Esophagus muscularis mucosa (tissue), 4 donors: ENCODE data around the gene HSPA6. TPM values are rescaled to one million over a fixed set of nuclear protein-coding genes. Genes with fewer than 3 reads are reported as not detected.
"Not testable (repeated sequence)": the region's sequence is repeated elsewhere in the genome, so short reads cannot be mapped to it uniquely, and the experiment has no call there.

Experiments
- DNase-seq: peaks from one replicate; pipeline ENCODE4 v3.0.0-alpha.2; 2017; ENCODE audit errors: extremely low spot score
- H3K27ac ChIP-seq, 4 donors: fragments of 200-600 bp; sonication (generic); replicated peaks in 1 of 4; 1 replicate in 3 of 4; 2 replicates in 1 of 4; pipeline ENCODE4 v1.5.1; 2016 to 2019; ENCODE audit warnings: mild to moderate bottlenecking in 1 of 4
- H3K27me3 ChIP-seq, 4 donors: fragments of 200-600 bp; sonication (generic); one replicate each; pipeline versions ENCODE4 v1.5.1 to v1.6.0; 2016 to 2019
- H3K36me3 ChIP-seq, 4 donors: fragments of 200-600 bp; sonication (generic); one replicate each; pipeline ENCODE4 v1.5.1; 2016 to 2019
- H3K4me1 ChIP-seq, 4 donors: fragments of 200-600 bp; sonication (generic); one replicate each; pipeline ENCODE4 v1.5.1; 2016 to 2019
- H3K4me3 ChIP-seq, 4 donors: fragments of 200-600 bp; sonication (generic); 1 replicate in 2 of 4; 2 replicates in 2 of 4; pipeline ENCODE4 v1.5.1; 2016 to 2019; ENCODE audit warnings: mild to moderate bottlenecking in 4 of 4, moderate library complexity in 1 of 4
- H3K9me3 ChIP-seq, 4 donors: fragments of 200-600 bp; sonication (generic); 1 replicate in 3 of 4; 2 replicates in 1 of 4; pipeline ENCODE4 v1.5.1; 2016 to 2019
- EP300 ChIP-seq: sonication (generic); formaldehyde crosslinking; IDR thresholded peaks from one replicate; pipeline ENCODE4 v1.6.1; 2017; ENCODE audit warnings: antibody characterized with exemption
- POLR2A ChIP-seq: fragments of 450-650 bp; IDR thresholded peaks from one replicate; pipeline ENCODE4 v1.6.1; 2017; ENCODE audit warnings: antibody characterized with exemption, moderate library complexity, mild to moderate bottlenecking, low read depth
- POLR2AphosphoS5 ChIP-seq, 2 donors: sonication (generic); formaldehyde crosslinking; IDR thresholded peaks; one replicate each; pipeline ENCODE4 v1.6.1; 2017; ENCODE audit warnings: antibody characterized with exemption in 2 of 2
- WGBS: methylation state at CpG from one replicate; pipeline ENCODE4 v1.1.5; 2018; 5-methylcytosine and 5-hydroxymethylcytosine counted together
- intact Hi-C: fragments of 100-400 bp; cut with DNase I; formaldehyde crosslinking; loops from one replicate; pipeline ENCODE4 v1.15.1; 2023
- total RNA-seq, 4 donors: library from RNA; depleted of rRNA; stranded (reverse); fragments of >200 nt; gene quantifications; one replicate each; pipeline versions ENCODE4 v1.1.0 to v1.2.1, GENCODE V29; 2016
- TF ChIP-seq, protein P1 (sequence below), 3 experiments: fragments of 200-600 bp in 2 of 3; fragments of 450-650 bp in 1 of 3; sonication (generic) in 2 of 3; IDR thresholded peaks; one replicate each; pipeline ENCODE4 v1.5.1; 2017 to 2019; ENCODE audit warnings: antibody characterized with exemption in 3 of 3, mild to moderate bottlenecking in 2 of 3, moderate library complexity in 1 of 3

HSPA6 gene
- total RNA-seq, 4 donors from 2014 or later: 1.8 to 6.5 (median 3.3) TPM

DNA sequence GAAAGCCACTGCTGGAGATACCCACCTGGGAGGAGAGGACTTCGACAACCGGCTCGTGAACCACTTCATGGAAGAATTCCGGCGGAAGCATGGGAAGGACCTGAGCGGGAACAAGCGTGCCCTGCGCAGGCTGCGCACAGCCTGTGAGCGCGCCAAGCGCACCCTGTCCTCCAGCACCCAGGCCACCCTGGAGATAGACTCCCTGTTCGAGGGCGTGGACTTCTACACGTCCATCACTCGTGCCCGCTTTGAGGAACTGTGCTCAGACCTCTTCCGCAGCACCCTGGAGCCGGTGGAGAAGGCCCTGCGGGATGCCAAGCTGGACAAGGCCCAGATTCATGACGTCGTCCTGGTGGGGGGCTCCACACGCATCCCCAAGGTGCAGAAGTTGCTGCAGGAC lies 981 bp downstream of the HSPA6 start:
- intact Hi-C loops, H3K36me3 ChIP-seq, H3K9me3 ChIP-seq, H3K27me3 ChIP-seq, DNase-seq: not testable (repeated sequence)
- Histone ChIP-seq H3K4me3 (peak overlapping the region; percentile 66 to 84 (median 78)), H3K27ac (peak overlapping the region in 3 of 4 donors; percentile 66 to 85 (median 85)), H3K4me1 (peaks cover 6 to 15% (median 8%) of the 10 kb centered on the region in 4 donors)
- no CpG with 5 or more reads among the region's 23 CpGs for WGBS

- H3K27ac ChIP-seq, intact Hi-C loops, DNase-seq, H3K36me3 ChIP-seq, H3K9me3 ChIP-seq, H3K27me3 ChIP-seq, H3K4me3 ChIP-seq: not testable (repeated sequence)
- 83% methylated on average over 7 of the region's 7 CpGs for WGBS
- H3K4me1 ChIP-seq: peaks cover 6 to 15% (median 8%) of the 10 kb centered on the region in 4 donors
Measured at GRCh38 chr1:161525918-161526317, 1.6 kb downstream of the HSPA6 start.

GRCh38 chr1:161528550-161528949 lies 4.2 kb downstream of the HSPA6 start:
- H3K36me3 ChIP-seq, H3K27me3 ChIP-seq, H3K27ac ChIP-seq, DNase-seq, H3K4me3 ChIP-seq, H3K9me3 ChIP-seq, intact Hi-C loops: not testable (repeated sequence)
- WGBS: 19% methylated on average over 3 of the region's 3 CpGs
- H3K4me1 ChIP-seq: peaks cover 8 to 30% (median 20%) of the 10 kb centered on the region in 4 donors

DNA sequence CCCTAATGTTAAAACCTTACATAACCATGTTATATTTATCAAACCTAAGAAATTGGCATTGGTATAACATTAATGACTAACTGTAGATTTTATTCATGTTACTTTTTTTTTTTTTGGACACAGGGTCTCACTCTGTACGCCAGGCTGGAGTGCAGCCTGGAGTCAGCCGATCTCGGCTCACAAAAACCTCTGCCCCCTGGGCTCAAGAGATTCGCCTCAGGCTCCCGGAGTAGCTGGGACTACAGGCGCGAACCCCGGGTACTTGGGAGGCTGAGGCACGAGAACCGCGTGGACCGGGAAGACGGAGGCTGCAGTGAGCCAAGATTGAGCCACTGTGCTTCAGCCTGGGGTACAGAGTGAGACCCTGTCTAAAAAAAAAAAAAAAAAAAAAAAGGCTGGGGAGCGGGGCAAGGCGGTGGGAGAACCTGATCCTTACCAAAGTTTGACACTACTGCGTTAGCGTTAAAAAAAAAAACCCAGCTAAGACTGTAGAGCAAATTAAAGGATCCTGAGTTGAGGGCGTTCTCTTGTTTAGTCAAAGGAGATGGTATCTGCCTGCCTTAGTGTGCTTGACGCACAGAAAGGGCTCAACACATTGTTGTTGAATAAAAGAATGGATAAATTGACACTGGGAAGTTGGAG lies 5.2 kb downstream of the HSPA6 start:
- H3K27me3 ChIP-seq, intact Hi-C loops, DNase-seq, H3K9me3 ChIP-seq, H3K36me3 ChIP-seq: not testable (repeated sequence)
- H3K27ac ChIP-seq: peak overlapping the region in 3 of 4 donors; percentile 82 to 93 (median 89)
- 39% methylated on average over 19 of the region's 19 CpGs for WGBS
- H3K4me1 ChIP-seq: peaks cover 8 to 30% (median 20%) of the 10 kb centered on the region in 4 donors
- H3K4me3 ChIP-seq: peak overlapping the region; percentile 63 to 76 (median 68)

GRCh38 chr1:161530158-161530557 lies 5.8 kb downstream of the HSPA6 start:
- H3K36me3 ChIP-seq, intact Hi-C loops, H3K27me3 ChIP-seq, H3K9me3 ChIP-seq, DNase-seq: not testable (repeated sequence)
- peak in 1 of 2 donors; percentile 50 for TF ChIP-seq POLR2AphosphoS5 (IDR thresholded peaks at IDR 0.05)
- H3K4me3 ChIP-seq: peak overlapping the region; percentile 63 to 76 (median 68)
- peaks cover 5 to 26% (median 16%) of the 10 kb centered on the region in 4 donors for H3K4me1 ChIP-seq
- 0% methylated on average over 12 of the region's 13 CpGs for WGBS
- peak overlapping the region; percentile 80 to 93 (median 86) for H3K27ac ChIP-seq

GRCh38 chr1:161530671-161531641 lies 6.6 kb downstream of the HSPA6 start:
- TF ChIP-seq POLR2AphosphoS5 (IDR thresholded peaks at IDR 0.05): peak in 1 of 2 donors; percentile 64
- Histone ChIP-seq H3K4me3 (peak overlapping the region; percentile 63 to 76 (median 68)), H3K27ac (peak overlapping the region; percentile 80 to 93 (median 86)), H3K4me1 (peaks cover 4 to 23% (median 14%) of the 10 kb centered on the region in 4 donors)
- H3K27me3 ChIP-seq, H3K9me3 ChIP-seq, intact Hi-C loops, H3K36me3 ChIP-seq: not testable (repeated sequence)
- WGBS: 1% methylated on average over 27 of the region's 56 CpGs
- peak; percentile 96 for DNase-seq

DNA sequence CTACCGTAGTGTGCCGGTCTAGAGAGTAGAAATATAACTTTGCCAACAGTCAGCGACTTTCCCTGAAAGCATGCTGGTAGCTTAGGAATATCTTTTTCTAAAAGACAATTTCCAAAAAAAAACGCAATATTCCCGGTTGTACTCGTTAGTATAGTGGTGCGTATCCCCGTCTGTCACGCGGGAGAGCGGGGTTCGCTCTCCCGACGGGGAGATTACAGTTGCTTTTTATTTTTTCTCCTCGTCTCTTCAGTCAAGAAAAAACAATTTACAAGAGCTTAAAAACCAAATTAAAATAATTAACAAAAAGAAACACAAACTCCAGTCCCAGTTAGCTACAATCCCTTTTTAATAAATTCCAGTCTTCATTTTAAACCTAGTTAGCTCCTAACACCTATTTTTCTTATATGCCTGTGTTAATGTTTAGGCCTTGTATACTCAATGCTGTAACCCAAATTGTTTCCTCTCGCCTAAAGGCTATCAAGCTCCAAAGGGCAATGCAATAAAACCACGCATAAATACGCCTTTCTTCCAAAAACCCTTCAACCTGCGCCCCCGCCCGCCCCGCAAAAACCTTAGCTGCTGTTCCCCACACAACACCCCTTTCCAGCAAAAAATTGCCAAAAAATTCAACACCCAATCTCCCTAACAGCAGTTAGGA lies 7.8 kb downstream of the HSPA6 start:
- peak overlapping the region in 3 of 4 donors; percentile 33 to 46 (median 34) for H3K27ac ChIP-seq
- H3K36me3 ChIP-seq: no peaks in the 10 kb centered on the region
- WGBS: 74% methylated on average over 22 of the region's 22 CpGs
- peaks cover 4 to 23% (median 14%) of the 10 kb centered on the region in 4 donors for H3K4me1 ChIP-seq
- peak overlapping the region; percentile 63 to 76 (median 68) for H3K4me3 ChIP-seq
- no peaks in the 10 kb centered on the region for H3K27me3 ChIP-seq
- no peaks in the 10 kb centered on the region for H3K9me3 ChIP-seq
- no peak for DNase-seq
- TF ChIP-seq, protein P1, sequence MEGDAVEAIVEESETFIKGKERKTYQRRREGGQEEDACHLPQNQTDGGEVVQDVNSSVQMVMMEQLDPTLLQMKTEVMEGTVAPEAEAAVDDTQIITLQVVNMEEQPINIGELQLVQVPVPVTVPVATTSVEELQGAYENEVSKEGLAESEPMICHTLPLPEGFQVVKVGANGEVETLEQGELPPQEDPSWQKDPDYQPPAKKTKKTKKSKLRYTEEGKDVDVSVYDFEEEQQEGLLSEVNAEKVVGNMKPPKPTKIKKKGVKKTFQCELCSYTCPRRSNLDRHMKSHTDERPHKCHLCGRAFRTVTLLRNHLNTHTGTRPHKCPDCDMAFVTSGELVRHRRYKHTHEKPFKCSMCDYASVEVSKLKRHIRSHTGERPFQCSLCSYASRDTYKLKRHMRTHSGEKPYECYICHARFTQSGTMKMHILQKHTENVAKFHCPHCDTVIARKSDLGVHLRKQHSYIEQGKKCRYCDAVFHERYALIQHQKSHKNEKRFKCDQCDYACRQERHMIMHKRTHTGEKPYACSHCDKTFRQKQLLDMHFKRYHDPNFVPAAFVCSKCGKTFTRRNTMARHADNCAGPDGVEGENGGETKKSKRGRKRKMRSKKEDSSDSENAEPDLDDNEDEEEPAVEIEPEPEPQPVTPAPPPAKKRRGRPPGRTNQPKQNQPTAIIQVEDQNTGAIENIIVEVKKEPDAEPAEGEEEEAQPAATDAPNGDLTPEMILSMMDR (IDR thresholded peaks at IDR 0.05): no peak
- TF ChIP-seq POLR2A (no peak), EP300 (no peak), POLR2AphosphoS5 (IDR thresholded peaks at IDR 0.05) (no peak)
- intact Hi-C loops: no loop called here
